ENCODE measurements around the gene SERINC2.
"Not testable (repeated sequence)": the region's sequence is repeated elsewhere in the genome, so short reads cannot be mapped to it uniquely, and the experiment has no call there.

The SERINC2 gene

GRCh38 chr1:31435471-31436409 is 22.7 kb downstream of the SERINC2 start:
- DNase-seq, result no peak

- no peak for DNase-seq
Measured at GRCh38 chr1:31436596-31437432, 23.8 kb downstream of the SERINC2 start.

- no peak for DNase-seq
Measured at GRCh38 chr1:31437433-31438037, 24.5 kb downstream of the SERINC2 start.

- no peak for DNase-seq
Measured at GRCh38 chr1:31439276-31439675, 26.3 kb downstream of the SERINC2 start.

- no peak for DNase-seq
Measured at GRCh38 chr1:31441073-31441472, 28.1 kb downstream of the SERINC2 start.

- DNase-seq, result no peak
Measured at GRCh38 chr1:31441558-31441957, 28.5 kb downstream of the SERINC2 start.

- DNase-seq, result no peak
Measured at GRCh38 chr1:31441970-31442647, 29.1 kb downstream of the SERINC2 start.

GRCh38 chr1:31442648-31442994 is 29.6 kb downstream of the SERINC2 start:
- no peak for DNase-seq

- no peak for DNase-seq
Measured at GRCh38 chr1:31443673-31444072, 30.7 kb downstream of the SERINC2 start.

- DNase-seq, result no peak
Measured at GRCh38 chr1:31444725-31445448, 31.9 kb downstream of the SERINC2 start.

- no peak for DNase-seq
Measured at GRCh38 chr1:31445951-31446350, 32.9 kb downstream of the SERINC2 start.

GRCh38 chr1:31447210-31447609 is 34.2 kb downstream of the SERINC2 start:
- DNase-seq, result no peak

GRCh38 chr1:31453384-31454079 is 40.5 kb downstream of the SERINC2 start:
- DNase-seq, result no peak

- no peak for DNase-seq
Measured at GRCh38 chr1:31458287-31458896, 45.4 kb downstream of the SERINC2 start.

- no peak for DNase-seq
Measured at GRCh38 chr1:31460027-31460426, 47.0 kb downstream of the SERINC2 start.

- DNase-seq, result no peak
Measured at GRCh38 chr1:31467005-31467674, 54.1 kb downstream of the SERINC2 start.

- no peak for DNase-seq
Measured at GRCh38 chr1:31470794-31471315, 57.8 kb downstream of the SERINC2 start.

GRCh38 chr1:31471452-31472313 is 58.7 kb downstream of the SERINC2 start:
- not testable (repeated sequence) for DNase-seq

- not testable (repeated sequence) for DNase-seq
Measured at GRCh38 chr1:31472314-31472651, 59.3 kb downstream of the SERINC2 start.

Data from stimulated activated CD4-positive, alpha-beta T cell treated with anti-CD3 and anti-CD28 coated beads, Interleukin-2, amount 100 ng/mL, for 48 hours (primary cell).